ENCODE results near the gene TFF3. TPM values are rescaled to one million over a fixed set of nuclear protein-coding genes. Genes with fewer than 3 reads are reported as not detected.
A peak's percentile ranks its signal among the peaks of the same experiment; 100 is the strongest.

Gene TFF3
- total and polyA plus RNA-seq, 2 donors from 2014 or later, result 10.0 to 22.4 TPM

DNA sequence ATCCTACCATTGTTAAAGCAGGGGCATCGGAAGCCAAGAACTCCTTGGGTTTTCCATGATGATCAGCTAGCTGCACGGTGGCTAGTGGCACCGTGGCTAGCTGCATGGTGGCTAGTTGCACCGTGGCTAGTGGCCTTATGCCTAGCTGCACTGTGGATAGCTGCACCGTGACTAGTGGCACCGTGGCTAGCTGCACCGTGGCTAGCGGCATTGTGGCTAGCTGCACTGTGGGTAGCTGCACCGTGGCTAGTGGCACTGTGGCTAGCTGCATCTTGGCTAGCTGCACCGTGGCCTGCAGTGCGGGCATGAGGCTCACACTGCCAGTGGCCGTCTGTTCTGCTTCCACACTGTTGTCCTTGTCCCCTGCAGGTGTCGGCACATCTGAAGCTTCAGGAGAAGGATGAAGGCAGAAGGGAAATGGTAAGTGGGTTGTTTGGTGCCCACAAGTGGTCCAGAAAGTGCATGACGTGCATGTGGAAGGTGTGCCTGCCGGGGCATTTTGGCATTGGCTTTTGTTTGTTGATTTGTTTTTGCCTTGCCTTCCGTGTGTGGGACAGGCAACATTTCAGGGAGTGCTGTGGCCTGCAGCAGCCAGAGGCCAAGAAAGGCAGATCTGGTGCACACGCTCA, 38.6 kb downstream of the TFF3 start:
- intact Hi-C loops (cut with DNase I), result no loop called here
- no peak overlapping the region for H3K27ac ChIP-seq (ENCODE audit: low read depth in 2 of 2, low read length in 2 of 2)

DNA sequence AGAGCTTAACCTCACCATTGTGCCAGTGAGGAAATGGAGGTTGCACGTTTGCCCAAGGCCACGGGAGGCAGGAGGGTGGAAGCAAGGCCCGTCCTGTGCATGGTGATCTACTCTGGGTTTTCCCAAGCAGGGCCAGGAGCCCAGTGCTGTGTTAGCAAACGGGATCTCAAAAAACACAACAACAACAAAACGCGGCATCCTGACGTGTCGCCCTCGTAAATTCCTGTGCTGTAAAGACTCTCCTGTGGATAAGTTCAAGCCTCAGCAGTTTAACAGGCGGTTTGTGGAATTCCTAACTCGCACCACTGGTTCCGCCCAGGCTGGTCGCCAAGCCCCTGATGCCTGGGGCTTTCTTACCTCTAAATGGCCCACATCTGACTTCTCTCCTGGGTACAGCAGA, 39.1 kb downstream of the TFF3 start:
- DNase-seq (peak in 4 of 5 donors; percentile 59 to 85 (median 80)), FAIRE-seq (no peak)
- H3K27ac ChIP-seq (ENCODE audit: low read depth in 2 of 2, low read length in 2 of 2), result no peak overlapping the region
- intact Hi-C loops (cut with DNase I), result no loop called here
- H3K27me3 ChIP-seq (ENCODE audit: control insufficient read depth, insufficient read depth, low read length), result no peaks in the 10 kb centered on the region
- no peak overlapping the region for H3K9ac ChIP-seq (ENCODE audit: low read length in 3 of 3)
- peaks cover 0 to 4% (median 0%) of the 10 kb centered on the region in 3 donors for H3K36me3 ChIP-seq (ENCODE audit: control insufficient read depth in 2 of 3, insufficient read depth in 3 of 3, low read length in 3 of 3)
- no peak for TF ChIP-seq CTCF (IDR thresholded peaks at IDR 0.05; ENCODE audit: borderline replicate concordance, extremely low read depth, insufficient read depth)
- H3K4me3 ChIP-seq (ENCODE audit: low read length in 3 of 3), result no peak overlapping the region
- H3K4me1 ChIP-seq (ENCODE audit: control insufficient read depth in 2 of 3, insufficient read depth in 2 of 3, low read depth in 1 of 3, low read length in 3 of 3), result no peaks in the 10 kb centered on the region
- no peaks in the 10 kb centered on the region for H3K9me3 ChIP-seq (ENCODE audit: control insufficient read depth in 2 of 3, insufficient read depth in 1 of 3, low read length in 3 of 3)

More for the DNA sequence above, 38.6 kb downstream of the TFF3 start:
- Histone ChIP-seq H3K27me3 (ENCODE audit: control insufficient read depth, insufficient read depth, low read length) (no peaks in the 10 kb centered on the region), H3K4me3 (ENCODE audit: low read length in 3 of 3) (no peak overlapping the region), H3K4me1 (ENCODE audit: control insufficient read depth in 2 of 3, insufficient read depth in 2 of 3, low read depth in 1 of 3, low read length in 3 of 3) (no peaks in the 10 kb centered on the region), H3K36me3 (ENCODE audit: control insufficient read depth in 2 of 3, insufficient read depth in 3 of 3, low read length in 3 of 3) (peaks cover 0 to 4% (median 0%) of the 10 kb centered on the region in 3 donors), H3K9ac (ENCODE audit: low read length in 3 of 3) (no peak overlapping the region), H3K9me3 (ENCODE audit: control insufficient read depth in 2 of 3, insufficient read depth in 1 of 3, low read length in 3 of 3) (no peaks in the 10 kb centered on the region)
- DNase-seq, result peak in 1 of 5 donors; percentile 59
- no peak for FAIRE-seq
- no peak for TF ChIP-seq CTCF (IDR thresholded peaks at IDR 0.05; ENCODE audit: borderline replicate concordance, extremely low read depth, insufficient read depth)

DNA sequence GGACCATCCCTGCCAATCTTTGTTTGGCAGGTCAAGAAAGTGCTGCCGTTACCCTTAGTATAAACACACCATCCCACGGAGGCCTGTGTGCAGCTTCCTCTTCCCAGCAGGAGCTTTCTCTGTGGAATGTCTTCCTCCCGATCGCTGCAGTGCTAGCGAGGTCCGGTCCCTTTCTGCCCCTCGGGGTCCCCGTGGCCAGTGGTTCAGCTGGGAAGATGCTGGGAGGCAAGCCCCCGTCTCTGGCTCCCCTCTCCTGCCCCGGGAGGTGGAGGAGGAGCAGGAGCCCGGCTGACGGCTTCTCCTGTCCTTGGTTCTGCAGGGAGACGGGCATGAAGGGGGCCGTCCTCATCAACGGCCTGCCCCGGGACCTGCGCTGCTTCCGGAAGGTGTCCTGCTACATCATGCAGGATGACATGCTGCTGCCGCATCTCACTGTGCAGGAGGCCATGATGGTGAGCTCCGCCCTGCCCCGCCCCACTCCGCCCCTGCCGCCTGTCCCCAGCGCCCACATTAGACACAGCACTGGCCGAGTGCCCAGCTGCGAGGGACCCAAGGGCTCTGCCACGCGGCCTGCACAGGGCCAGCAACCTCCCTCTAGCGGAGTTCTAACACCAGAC, 42.1 kb downstream of the TFF3 start:
- H3K36me3 ChIP-seq (ENCODE audit: control insufficient read depth in 2 of 3, insufficient read depth in 3 of 3, low read length in 3 of 3), result no peaks in the 10 kb centered on the region
- FAIRE-seq (no peak), DNase-seq (peak in 1 of 5 donors; percentile 65)
- no peak overlapping the region for H3K4me3 ChIP-seq (ENCODE audit: low read length in 3 of 3)
- no peak overlapping the region for H3K27ac ChIP-seq (ENCODE audit: low read depth in 2 of 2, low read length in 2 of 2)
- intact Hi-C loops (cut with DNase I), result no loop called here
- no peak for TF ChIP-seq CTCF (IDR thresholded peaks at IDR 0.05; ENCODE audit: borderline replicate concordance, extremely low read depth, insufficient read depth)
- no peak overlapping the region for H3K9ac ChIP-seq (ENCODE audit: low read length in 3 of 3)
- H3K27me3 ChIP-seq (ENCODE audit: control insufficient read depth, insufficient read depth, low read length), result no peaks in the 10 kb centered on the region
- H3K9me3 ChIP-seq (ENCODE audit: control insufficient read depth in 2 of 3, insufficient read depth in 1 of 3, low read length in 3 of 3), result no peaks in the 10 kb centered on the region
- H3K4me1 ChIP-seq (ENCODE audit: control insufficient read depth in 2 of 3, insufficient read depth in 2 of 3, low read depth in 1 of 3, low read length in 3 of 3), result peaks cover 0 to 4% (median 0%) of the 10 kb centered on the region in 3 donors

All from kidney (tissue), 14 donors.